GM21381 (cell line): ENCODE measurements around the gene CHD2.

Experiments
- ATAC-seq: cut with Tn5 transposase; IDR thresholded peaks from one replicate; pipeline ENCODE4 v1.9.1; 2021; ENCODE audit warnings: mild to moderate bottlenecking, moderate library complexity; ENCODE audit not compliant: unreplicated experiment

Gene CHD2

DNA sequence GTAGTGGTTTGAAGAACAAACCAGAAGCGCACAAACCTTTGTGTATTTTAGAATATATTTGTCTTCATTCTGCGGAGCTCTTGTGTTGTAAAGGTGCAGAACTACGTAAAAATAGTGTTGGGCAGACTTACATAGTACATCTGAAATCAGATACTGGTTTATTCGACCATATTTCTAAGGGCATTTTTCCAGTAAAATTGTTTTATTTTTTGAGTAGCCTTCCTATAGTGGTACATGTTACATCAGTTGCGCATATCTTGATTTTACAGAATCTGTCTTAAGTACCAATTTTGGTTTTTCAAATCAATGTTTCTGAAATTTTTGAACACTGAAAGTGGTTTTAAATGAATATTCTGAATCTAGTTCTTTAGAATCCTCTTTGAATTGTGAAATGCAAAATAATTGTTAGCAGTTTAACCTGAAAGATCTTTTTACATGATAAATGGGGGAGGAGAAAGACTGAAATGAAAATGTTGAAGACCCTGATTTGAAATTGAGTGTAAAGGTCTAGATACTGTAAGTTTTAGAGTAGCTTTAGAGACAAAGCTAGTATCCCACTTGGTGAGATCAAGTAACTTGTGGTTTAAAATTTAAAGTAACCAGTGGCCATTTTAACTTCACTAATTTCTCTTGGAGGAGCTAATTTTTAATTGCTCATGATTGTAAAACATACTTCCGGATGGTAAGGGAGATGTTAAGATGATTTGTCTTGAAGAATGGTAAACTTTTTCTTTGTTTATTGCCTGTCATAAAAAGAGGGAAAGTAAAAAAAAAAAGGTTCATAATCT is 15.5 kb upstream of the CHD2 start:
- no peak for ATAC-seq

DNA sequence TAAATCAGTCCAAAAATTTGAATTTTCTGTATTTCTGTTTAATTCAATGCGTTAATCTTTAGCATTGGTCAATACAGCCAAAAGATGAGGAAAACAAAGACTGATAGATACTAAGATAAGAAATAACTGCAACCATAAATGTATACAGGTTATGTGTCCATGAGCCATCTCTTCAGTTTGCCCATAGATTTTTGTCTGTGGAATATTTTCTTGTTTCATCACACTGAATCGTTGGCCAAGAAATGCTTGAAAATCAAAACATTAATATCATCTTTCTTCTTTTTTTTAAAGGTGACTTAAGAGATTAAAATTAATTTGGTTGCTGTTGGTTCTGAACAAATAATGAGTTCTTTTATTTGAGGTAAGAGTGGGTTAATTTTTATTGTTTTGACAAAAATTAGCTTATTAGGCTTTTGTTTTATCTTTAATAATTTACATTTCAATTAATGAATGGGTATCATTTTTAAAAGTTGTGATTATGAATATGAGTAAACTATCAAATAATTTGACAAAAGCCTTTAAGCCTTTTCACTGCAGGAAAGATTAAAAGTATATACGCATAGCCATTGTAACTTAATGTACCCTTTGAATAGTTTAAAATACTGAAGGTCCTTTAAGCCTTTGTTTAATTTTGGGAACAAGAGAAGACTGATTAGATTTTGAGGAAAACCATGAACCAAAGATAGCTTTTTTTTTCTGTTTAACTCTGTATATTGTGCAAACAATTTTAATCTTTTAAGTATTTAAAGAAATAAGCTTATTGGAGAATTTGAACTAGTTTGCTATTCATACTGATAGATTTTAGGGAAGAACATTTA is 14.7 kb upstream of the CHD2 start:
- ATAC-seq = no peak

DNA sequence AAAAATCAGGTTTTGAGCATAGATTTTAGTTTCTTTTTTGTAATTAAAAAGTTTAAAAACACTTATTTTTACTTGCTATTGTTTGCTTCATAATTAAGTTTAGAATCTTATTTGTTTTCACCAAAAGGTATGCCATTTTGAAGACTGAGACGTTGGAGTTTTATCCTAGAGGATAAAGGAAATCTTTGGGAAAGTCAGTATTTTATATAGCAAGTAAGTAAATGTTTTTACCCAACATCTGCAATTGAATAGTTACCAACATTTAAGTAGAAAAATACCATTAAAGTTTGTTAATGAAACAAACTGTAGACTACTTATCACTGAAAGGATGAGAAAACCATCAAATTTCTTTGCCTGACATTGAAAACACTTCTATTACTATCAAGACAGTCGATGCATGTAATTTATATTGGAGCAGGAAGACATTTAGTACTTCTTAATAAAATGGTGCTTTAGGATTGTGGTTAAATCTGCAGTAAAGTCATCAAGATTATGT is 14.0 kb upstream of the CHD2 start:
- ATAC-seq = no peak

DNA sequence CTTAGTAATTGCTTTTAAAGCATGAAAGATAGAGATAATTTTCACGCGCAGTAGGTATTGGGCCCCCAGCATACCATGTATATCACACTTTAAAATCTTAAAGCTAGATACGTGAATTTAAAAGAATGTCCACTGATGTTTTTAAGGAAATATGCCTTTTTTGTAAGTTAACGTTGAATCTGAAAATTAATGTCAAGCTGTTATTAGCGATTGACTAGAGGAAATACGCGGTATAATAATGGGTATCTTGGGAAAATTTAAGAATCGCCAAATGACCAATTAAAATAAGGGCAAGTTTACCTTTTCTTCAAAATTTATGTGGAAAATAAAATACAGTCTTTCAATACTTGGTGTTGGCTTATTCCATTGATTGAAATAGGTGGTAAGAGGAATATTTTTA is 13.3 kb upstream of the CHD2 start:
- ATAC-seq = no peak

DNA sequence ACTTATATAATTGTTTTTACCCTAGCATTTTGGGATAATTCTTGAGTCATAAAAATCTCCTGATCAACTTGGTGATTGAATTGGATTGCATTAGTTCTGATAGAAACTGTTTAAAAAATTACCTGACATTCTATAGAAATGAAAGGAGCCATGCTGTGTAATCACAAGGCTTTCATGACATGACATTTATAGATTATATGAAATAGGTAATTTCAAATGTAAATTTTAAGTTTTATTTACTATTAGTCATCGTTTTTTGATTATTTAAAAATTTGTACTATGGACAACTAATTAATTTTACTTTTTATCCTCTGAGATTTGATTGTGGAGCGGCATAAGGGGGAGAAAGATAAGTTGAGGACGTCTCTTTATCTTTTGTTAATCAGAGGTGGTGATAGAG is 12.3 kb upstream of the CHD2 start:
- no peak for ATAC-seq

DNA sequence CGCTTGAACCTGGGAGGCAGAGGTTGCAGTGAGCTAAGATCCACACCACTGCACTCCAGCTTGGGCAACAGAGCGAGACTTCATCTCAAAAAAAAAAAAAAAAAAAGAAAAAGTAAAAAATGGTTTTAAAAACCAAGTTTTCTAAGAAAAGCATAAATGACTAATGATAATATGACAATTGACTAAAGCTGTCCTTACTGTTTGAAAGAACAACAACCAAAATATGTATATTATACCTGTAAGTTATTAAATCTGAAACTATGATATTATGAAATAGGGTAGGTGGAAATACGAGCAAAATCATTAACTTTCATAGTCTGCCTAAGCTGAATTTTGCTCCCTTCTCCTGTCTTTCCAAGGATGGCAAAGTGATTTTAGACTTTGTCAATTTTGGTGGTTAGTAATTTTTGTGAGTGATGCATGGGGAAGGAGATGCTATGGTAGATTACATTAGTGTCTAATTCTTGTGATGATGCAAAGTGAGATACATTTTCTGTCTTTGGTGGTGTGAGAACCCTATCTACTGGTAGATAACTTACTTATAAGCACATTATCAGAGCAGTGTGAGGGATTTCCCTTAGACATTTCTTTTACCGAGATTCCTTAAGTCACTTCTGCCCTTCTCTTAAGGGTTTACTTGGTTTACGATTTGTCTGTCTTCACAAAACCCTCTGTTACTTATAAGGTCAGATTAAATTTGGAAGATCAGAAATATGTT is 10.6 kb upstream of the CHD2 start:
- ATAC-seq = no peak

DNA sequence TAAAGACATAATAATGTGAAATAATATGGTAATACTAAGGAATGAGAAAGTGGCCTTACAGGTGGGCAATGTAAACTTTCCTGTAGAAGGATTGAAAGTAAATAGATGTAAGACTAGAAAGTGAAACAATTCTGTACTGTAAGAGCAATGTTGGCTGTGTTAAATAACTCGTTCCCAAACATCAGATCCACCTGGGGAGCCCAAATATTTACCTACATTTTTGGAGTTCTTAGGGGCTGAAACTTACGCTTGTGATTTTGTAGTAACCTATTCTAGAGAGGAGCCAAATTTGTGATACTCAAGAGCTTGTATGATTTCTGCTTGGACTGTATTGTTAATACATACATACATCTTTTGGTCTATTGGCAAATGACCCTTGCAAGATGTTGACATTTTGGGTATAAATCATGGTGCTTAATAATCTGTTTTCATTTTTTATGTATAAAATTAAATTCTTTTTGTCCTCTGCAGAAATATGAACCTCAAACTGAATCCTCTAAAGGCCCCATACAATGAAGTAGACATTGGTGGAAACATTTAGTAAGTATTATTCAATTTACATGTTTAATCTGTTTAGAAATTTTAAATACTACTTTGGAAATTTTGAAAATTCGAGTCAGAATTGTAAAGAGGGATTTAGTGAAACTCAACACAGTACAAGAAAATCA is 8.5 kb upstream of the CHD2 start:
- ATAC-seq = no peak

DNA sequence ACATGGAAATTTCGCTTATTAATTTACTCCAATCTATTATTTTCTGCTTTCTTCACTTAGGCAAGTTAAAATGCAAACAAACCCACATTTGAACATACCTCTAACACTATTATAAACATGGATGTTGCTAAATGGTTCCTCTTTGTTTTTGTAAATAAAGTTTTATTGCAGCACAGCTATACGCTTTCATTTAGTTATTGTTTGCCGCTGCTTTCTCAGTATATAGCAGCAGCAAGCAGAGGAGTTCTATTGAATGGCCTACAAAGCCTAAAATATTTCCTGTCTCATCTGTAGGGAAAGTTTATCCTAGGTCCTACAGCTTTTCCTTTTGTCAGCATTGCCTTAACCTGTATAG is 7.9 kb upstream of the CHD2 start:
- ATAC-seq = no peak

DNA sequence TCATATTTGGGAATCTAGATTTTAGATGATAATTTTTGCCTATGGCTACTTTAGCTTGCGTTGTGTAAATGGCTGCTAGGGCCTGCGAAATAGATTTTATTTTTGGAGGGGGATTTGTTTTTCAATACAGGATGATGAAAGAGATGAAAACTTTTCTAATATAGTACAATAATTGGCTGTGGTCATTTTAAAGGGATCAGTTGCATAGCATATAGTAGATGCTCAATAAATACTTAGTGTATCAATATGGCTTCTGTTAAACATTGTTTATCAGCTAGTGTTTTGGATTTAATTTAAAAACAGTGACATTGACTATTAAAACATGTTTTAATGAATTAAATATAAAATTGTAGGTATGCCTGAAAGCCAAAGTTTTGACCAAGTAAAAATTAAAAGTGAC is 6.9 kb upstream of the CHD2 start:
- ATAC-seq = no peak

DNA sequence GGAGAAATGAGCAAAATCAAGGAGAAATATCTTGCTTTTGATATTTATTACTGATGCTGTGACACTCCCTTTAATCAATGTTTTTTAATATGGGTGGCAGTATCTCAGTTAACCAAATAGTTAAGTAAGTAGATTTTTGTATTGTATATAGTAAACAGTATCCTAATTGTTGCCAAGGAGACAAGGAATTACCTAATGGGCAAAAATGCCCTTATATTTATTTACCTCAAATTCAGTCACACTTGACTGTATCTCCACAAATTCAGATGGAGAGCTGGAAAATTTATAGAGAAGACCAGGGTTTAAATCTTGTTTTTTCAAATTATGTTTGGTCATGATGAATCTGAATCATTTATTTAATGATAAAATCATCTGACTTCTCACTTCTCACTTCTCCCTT is 3.6 kb upstream of the CHD2 start:
- no peak for ATAC-seq

DNA sequence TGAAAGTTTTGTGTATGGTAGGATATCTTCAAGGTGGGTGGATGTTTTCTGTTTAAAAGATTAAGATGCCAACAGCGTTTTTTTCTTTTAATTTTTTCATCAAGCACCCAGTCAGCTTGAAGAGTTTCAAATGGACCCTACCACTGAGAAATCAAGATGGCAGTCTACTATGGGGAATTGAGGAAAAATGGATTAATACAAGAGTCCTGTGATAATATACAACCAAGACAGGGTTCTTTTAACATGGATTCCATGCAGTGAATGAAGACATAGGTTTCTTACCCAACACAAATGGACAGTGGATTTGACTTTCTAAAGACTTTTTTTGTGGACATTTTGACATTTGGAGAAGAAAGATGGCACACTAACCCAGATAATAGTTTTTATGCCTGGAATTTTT is 2.5 kb upstream of the CHD2 start:
- no peak for ATAC-seq

DNA sequence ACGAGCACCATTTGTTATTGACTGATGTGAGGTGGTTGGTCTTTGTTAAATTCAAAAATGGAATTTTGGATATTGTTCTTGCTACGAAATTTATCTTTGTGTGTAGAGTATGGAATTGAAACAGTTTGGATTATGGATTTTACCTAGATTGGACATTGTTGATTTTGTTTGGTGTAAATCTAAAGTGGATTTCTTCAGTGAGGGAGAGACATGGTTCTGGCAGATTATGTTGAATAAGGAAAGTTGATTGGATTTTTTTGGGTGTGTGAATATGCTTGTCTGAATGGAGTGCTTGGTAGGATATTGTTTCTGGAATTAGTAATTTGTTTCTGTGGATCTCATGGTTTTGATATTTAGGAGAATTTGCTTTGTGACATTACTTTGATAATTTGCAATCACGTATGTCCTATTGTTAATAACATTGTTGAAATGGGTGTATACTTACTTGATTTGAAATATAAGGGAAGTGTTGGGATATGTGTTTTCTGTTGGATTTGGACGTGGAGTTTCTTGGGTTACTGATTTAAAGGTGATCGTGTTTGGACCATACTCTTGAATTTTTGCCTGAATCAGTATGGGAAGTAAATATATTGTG is 1.0 kb upstream of the CHD2 start:
- ATAC-seq = no peak

DNA sequence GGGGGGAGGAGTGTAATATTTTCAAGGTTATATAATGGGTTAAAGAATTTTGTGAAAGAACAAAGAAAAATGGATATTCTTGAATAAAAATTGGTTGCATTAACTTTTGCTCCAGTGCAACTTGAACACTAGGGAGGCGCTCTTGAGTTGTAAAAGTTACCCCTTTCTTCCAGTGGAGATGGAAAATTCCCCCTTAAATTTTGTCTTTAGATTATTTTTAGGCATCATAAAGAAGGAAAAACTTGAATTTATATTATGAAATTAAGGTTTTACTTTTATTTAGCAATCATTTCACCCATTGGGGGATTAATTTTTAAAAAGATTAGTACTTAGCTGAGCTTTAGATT is 550 bp upstream of the CHD2 start:
- ATAC-seq = no peak

DNA sequence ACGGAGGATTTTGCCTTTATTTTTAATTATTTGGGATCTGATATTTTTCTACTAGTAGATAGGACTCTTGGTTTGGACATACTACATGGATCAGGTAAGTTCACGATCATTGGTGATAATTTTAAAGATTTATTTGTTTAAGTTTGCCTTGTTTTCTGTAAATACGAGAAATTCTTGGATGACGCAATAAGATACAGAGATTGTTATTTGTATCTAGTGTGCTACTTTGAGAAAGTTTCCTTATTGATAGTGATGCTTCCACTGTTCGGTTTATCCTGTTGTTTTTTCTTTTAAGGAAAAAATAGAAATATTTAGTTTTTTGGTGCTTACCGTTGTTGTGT is 577 bp downstream of the CHD2 start:
- no peak for ATAC-seq

DNA sequence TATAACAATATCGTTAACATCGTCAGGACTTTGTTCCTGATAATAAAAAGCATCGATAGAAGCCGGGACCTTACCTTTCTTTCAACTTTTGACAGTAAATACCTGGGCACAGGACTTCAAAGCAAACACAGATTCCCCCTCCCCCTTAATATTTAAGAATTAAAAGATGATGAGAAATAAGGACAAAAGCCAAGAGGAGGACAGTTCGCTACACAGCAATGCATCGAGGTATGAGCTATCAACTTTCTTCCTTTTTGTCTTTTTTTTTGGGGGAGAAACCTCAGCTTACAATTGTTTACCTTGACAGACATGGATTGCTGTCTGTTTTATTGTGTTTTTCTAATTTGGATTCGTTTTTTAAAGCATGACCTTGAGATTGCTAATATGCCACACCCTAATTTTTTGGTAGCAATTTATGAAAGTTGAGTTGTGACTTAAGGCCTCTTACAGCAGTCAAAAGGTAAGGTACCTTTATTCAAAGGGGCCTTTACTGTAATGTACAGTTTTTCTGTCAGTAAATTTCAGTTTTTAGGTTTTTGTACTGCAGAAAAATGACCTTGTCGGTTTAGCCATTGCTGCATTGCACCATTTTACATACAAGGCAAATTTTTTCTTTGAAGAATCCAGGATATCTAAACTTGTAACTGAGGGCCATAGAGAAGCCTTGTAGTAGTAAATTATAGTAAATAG is 1.1 kb downstream of the CHD2 start:
- no peak for ATAC-seq

DNA sequence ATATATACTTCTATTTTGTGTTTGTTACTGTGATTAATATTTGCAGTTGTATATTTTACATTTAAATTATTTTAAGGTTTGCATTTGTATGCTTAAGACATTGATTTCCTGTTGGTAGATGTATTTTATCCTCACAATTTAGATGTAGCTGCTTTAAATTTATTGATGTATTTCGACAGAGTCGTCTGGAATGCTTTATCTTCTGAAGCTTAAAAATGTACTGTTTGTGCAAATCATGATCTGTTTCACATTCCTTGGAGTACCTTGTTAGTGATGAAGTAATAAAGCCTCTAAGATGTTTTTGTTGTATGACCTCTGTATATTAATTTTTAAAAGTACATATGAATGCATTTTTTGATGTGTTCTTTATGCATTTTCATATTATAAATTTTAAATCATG is 1.9 kb downstream of the CHD2 start:
- no peak for ATAC-seq

DNA sequence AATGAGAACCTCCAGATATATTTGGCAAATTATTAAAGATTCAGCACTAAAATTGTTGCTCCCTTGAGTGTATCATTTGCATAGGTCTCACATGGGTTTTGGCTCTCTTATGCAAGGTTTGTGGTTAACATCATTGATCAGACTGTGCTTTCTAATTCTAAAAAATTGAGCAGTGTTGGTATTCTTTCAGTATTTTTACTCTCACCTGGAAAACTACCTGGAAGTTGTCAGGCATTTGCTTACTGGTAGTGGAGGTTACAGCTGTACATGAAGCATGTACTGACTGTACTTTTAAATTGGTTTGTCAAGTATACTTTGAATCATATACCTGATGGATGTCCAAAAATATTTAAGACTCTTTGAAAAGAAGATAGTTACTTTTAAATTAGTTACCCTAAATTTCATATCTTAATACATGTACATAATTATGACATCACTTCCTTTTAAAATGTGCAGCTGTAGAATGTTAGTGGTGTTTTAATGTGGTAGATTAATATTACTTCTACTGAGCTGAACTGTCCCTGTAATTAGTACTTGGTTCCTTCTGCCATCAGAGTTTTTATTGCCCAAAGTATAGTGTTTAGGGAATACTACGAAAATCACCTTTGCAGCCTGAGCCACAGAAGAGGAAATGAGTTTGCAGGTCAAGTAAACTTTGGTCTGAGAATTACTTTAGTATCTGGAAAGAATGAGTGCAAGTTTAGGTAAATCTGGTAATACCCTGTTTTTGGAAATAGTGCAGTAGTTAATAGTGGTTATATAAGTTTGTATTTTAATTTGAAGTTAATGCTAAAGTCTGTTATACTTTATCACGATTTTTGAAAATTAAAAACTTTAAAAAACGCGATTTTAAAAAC is 2.8 kb downstream of the CHD2 start:
- no peak for ATAC-seq

DNA sequence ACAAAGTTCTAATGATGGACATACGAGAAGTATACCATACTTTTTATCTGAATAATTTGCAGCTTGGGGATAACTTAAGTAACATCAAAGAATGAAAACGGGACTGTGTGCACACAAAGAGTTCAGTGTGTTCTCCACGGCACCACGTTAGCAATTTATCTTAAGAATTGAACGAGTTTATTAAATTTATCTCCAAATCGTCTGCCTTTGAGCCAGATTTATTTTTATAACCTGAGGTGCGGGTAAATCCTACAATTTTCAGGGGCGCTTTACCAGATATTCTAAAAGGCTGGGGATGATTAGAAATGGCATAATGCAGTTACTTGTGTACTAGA is 3.5 kb downstream of the CHD2 start:
- no peak for ATAC-seq

DNA sequence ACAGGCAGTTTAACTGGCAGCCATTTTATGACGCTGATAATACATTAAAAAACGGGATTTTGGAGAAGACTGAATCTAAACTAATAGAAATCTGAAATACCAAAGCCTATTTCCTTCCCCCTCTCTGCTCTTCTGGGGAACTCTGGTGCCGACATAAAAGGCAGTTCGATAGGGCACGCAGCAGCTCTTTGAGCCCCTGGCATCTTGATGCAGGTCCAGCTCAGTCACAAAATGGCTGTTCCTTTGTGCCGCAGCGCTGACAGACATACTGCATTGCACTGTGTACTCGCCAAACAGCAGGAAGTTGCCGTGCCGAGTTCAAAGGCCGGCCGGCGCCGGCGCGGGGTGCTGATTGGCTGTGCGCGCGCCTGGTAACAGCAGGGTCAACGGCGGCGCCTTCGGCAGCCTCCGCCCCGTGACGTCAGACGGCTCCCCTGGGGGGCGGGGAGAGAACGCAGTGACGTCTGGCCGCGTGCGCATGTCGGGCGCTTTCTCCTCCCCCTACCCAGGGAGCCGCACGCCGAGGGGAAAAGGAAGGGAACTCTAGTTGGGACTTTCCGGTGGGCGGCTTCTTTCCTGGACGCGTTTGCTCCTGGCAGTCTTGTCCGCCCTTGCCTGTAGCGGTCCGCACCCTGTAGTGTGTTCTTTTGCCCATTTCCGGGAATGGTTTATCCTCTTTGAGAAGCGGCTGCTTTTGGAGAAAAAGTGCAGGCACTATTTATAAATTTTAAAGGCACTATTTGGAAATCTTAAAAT is 4.0 kb downstream of the CHD2 start:
- ATAC-seq = peak; percentile 76
